Hematopoietic multipotent progenitor cell treated with erythropoietin and hydrocortisone succinate and interleukin-3 and kit ligand, for 4 days (in vitro differentiated cells): Measurements from ENCODE around the gene KLHDC8B.

Experiments used
- DNase-seq: peaks from one replicate; pipeline ENCODE4 v3.0.0-alpha.2; 2015

KLHDC8B gene

GRCh38 chr3:49161197-49161596, 10.2 kb upstream of the KLHDC8B start:
- DNase-seq: no peak

GRCh38 chr3:49161808-49162530, 9.4 kb upstream of the KLHDC8B start:
- peak; percentile 53 for DNase-seq

- DNase-seq: no peak
These were observed 8.5 kb upstream of the KLHDC8B start for GRCh38 chr3:49162751-49163419.

DNA sequence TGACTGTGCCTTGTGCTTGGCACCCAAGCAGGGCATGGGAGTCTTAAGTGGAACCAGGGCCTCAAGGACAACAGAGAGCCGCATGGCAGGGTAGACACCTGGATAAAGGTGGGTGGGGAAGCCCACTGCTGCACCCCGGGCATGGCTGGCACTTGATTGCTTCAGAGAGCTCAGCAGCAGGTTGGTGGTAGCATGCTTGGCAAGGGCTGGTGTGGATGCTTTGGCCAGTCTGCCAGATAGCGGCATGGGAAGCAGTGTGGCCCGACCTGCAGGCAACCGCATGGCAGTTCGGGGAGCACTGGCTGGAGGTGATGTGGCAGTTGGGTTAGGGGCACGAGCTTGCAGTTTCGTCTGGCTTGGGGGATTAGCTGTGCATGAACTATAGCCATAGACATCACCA, 7.8 kb upstream of the KLHDC8B start:
- DNase-seq: no peak

DNA sequence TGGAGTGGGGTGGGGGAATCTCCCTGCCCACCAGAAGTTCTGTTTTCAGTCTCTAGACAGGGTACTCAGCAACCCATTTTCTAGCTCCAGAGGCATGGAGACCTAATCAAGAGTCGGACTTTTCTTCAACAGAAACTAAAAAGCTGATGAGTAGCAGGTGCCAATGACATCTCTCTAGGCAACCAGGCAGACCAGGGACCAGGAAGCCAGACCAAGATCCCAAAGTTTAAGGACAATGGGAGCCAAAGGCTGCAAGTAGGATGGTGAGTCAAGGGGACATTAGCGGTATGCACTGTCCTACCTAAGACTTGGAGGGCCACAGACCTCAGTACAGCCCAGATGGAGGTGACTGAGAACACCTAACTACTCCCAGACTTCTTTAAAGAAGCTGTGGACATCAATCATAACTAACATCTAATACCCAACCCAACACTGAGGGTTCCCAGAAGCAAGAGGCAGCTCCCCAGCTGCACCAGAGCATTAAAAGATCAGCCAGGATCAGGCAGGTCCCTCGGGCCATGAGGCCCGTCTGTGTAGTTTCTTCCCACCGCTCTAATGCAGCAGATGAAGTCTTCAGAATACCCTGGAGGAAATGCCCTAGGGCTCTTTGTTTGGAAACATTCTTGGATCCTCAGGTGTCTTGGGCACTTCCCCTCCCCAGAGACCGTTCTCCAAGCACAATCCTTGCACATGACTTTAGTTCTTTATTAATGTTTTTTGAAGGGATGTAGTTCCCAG, 6.2 kb upstream of the KLHDC8B start:
- DNase-seq: peak; percentile 15

GRCh38 chr3:49165771-49166751, 5.3 kb upstream of the KLHDC8B start, which contains the start of gene CCDC71:
Gene CCDC71, minus strand, starts transcription at chr3:49166331. Its CDS starts 2,123 bp downstream, at chr3:49164208.
- peak; percentile 94 for DNase-seq

GRCh38 chr3:49166752-49167556, 4.4 kb upstream of the KLHDC8B start:
- no peak for DNase-seq

DNA sequence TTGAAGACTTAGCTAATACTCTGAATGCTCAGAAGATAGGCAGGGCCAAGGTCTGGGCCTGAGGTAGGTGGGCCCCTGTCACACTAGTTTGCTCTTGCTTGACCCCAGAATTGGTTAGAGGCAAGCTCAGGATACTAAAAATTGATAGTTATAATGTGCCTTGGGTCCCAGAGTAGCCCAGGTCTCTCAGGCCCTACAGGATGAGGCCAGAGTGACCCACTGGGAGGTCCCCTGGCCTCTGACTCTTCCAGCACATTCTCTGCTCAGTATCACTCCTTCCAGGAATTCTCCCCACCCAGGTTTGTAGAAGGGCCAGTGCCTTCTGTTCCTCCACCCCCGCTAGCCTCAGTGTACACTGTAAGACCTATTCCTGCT, 667 bp upstream of the KLHDC8B start:
- DNase-seq: no peak

DNA sequence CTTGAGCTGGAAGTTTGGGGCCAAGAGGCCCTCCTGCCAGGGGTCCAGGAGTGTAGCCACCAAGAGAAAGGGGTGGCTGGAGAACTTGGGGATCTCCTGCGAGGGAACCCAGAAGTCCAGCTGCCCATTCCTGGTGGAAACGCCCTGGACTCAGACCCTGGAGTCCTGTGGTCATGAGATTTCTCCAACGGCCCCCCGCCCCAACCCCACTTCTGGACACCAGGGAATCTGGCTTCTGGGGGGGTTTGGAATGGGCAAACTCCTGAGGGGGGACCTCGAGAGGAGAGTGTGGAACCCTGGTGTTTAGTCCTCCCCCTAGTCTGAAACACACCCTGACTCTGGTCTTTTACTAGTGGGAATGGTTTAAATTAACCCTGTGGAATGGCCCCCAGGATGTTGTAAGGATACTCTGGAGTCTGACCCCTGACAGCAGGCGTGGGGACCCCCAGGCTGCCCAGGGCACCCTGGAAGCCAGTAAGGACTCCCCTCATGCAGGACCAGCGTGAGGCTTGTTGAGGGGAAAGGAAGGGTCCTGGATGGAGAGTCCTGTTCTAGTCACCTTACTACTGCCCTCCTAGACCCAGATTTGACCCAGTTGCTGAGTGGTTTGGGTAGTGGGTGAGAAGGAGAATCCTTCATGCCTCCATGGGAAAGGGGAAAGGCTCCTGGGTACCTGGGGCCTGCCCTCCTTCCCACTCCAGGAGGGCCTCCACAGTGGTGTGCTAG, 540 bp downstream of the KLHDC8B start:
- no peak for DNase-seq

DNA sequence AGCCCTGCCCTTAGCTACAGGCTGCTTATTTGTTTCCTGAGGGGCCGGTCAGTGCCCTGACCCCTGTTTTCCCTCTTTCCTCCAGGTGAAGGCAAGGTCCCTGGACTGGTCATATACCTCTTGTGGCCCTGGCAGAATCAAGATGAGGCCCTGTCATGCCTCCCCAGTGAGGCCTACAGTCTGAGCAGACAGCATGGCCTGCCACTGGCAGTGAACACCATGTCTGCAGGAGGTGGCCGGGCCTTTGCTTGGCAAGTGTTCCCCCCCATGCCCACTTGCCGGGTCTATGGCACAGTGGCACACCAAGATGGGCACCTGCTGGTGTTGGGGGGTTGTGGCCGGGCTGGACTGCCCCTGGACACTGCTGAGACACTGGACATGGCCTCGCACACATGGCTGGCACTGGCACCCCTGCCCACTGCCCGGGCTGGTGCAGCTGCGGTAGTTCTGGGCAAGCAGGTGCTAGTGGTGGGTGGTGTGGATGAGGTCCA, 1.2 kb downstream of the KLHDC8B start:
- peak; percentile 21 for DNase-seq

DNA sequence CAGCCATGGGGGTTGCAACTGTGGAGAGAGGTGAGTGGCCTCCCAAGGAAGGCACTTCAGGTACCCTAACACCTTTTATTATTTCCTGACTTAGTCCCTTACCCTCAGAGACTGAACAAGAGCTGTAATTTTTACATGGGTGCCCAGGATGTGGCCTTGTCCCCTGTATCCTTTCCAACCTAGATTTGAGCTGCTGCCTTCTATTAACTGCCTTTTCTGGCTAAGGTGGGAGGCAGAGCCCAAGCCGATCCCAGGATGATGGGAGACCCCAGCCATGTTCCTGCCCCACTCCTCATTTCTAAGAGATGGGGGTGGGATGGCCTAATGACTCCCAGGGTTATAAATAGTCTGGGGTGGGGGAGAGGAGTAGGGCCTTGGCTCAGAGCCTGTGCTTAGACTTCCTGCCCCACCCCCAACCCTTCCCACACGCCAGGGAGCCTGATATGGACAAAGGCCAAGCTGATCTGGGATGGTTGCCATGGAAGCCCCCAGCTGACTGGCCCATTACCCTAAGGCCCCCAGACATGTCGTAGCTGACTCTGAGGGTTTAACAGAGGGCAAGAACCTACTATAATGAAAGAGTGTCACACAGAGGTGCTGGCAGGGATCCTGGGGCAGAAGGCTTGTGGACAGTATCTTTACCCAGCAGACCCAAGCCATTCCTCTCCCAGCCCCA, 1.9 kb downstream of the KLHDC8B start:
- peak; percentile 63 for DNase-seq

DNA sequence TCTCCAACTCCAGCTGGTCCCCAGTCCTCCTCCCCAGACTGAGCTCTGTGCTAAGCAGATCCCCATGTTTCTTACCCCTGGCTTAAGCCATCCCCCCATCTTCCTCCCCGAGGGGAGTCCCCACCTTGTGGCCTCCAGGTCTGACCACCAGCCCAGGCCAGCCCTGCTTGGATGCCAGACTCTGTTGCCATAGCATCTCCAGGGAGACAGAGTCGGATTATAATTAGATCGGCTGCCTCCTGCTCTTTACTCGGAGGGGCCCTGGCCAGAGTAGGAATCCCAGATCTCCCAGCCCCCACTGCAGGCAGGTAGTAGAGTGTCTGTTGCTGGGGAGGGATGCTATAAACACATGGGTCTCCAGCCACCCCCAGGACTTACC, 2.4 kb downstream of the KLHDC8B start:
- no peak for DNase-seq

- no peak for DNase-seq
These were observed 3.1 kb downstream of the KLHDC8B start for GRCh38 chr3:49174397-49174985.

DNA sequence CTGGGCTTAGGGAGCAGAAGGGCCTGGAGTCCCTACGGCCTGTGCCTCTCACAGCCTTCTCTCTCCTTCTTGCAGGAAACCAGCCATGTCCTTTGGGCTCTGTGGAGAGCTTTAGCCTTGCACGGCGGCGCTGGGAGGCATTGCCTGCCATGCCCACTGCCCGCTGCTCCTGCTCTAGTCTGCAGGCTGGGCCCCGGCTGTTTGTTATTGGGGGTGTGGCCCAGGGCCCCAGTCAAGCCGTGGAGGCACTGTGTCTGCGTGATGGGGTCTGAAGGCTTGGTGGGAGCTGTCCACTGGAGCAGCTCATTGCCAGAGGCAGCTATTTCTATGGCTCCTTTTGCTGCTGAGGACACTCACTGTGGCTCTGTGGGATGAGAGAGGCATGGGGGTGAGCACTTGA, 4.1 kb downstream of the KLHDC8B start:
- no peak for DNase-seq

- no peak for DNase-seq
These were observed 5.7 kb downstream of the KLHDC8B start for GRCh38 chr3:49177073-49177472.

DNA sequence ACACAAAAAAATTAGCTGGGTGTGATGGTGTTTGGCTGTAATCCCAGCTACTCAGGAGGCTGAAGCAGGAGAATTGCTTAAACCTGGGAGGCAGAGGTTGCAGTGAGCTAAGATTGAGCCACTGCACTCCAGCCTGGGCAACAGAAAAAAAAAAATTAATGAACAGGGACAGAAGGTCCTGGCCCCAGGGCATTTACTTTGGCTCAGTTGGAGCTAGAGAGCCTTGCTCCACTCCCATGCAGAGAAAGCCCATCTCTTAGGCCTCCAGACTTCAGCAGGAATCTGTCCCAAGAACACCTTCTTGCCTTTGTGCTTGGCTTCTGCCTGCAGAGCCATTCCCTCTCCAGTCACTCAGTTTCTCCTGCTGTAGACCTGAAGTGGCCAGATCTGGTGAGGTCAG, 8.7 kb downstream of the KLHDC8B start:
- no peak for DNase-seq

- no peak for DNase-seq
These were observed 10.0 kb downstream of the KLHDC8B start for GRCh38 chr3:49181351-49181750.

GRCh38 chr3:49182682-49183081, 11.3 kb downstream of the KLHDC8B start:
- no peak for DNase-seq

DNA sequence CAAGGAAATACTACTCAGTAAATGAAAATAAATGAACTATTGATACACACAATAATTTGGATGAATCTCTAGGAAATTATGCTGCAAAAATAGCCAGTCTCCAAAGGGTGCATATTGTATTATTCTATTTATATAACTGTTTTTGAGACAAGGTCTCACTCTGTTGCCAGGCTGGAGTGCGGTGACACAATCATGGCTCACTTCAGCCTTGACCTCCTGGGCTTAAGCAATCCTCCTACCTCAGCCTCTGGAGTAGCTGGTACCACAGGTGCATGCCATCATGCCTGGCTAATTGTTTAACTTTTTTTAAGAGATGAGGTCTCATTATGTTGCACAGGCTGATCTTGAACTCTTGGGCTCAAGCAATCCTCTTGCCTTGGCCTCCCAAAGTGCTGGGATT, 12.5 kb downstream of the KLHDC8B start:
- no peak for DNase-seq

- DNase-seq: no peak
These were observed 20.3 kb downstream of the KLHDC8B start for GRCh38 chr3:49191741-49192140.
